Stomach (tissue), 9 donors: Measurements from ENCODE around the gene DMRT3. TPM values are rescaled to one million over a fixed set of nuclear protein-coding genes. Genes with fewer than 3 reads are reported as not detected.

Source experiments
- DNase-seq, 2 donors: peaks; one replicate each; pipeline versions ENCODE4 v3.0.0 to v3.0.0-alpha.2; 2013 to 2019
- H3K27ac ChIP-seq, 5 donors: fragments of 200-600 bp in 4 of 5; sonication (generic) in 4 of 5; one replicate each; pipeline ENCODE4 v1.5.1; 2013 to 2019; ENCODE audit warnings: mild to moderate bottlenecking in 1 of 5, moderate library complexity in 1 of 5
- H3K27me3 ChIP-seq, 3 donors: fragments of 200-600 bp; sonication (generic); one replicate each; pipeline ENCODE4 v1.5.1; 2017 to 2019; ENCODE audit warnings: mixed run types in 1 of 3
- H3K36me3 ChIP-seq, 4 donors: fragments of 200-600 bp; sonication (generic); 1 replicate in 3 of 4; 2 replicates in 1 of 4; pipeline ENCODE4 v1.5.1; 2016 to 2019
- H3K4me1 ChIP-seq, 4 donors: fragments of 200-600 bp; sonication (generic); one replicate each; pipeline ENCODE4 v1.5.1; 2016 to 2019
- H3K4me3 ChIP-seq, 4 donors: fragments of 200-600 bp; sonication (generic) in 3 of 4; one replicate each; pipeline ENCODE4 v1.5.1; 2016 to 2019; ENCODE audit warnings: mild to moderate bottlenecking in 1 of 4
- H3K9me3 ChIP-seq, 4 donors: fragments of 200-600 bp; sonication (generic); one replicate each; pipeline ENCODE4 v1.5.1; 2016 to 2019
- CTCF ChIP-seq, 7 experiments: fragments of 450-650 bp in 4 of 7; fragments of 200-600 bp in 3 of 7; sonication (generic) in 3 of 7; IDR thresholded peaks; one replicate each; pipeline ENCODE4 v1.5.1; 2016 to 2019; ENCODE audit warnings: antibody characterized with exemption in 7 of 7, control low read depth in 2 of 7, mild to moderate bottlenecking in 1 of 7
- EP300 ChIP-seq: sonication (generic); formaldehyde crosslinking; IDR thresholded peaks from one replicate; pipeline ENCODE4 v1.6.1; 2017; ENCODE audit warnings: antibody characterized with exemption
- POLR2A ChIP-seq, 4 donors: fragments of 450-650 bp; IDR thresholded peaks; one replicate each; pipeline ENCODE4 v1.6.1; 2016; ENCODE audit warnings: antibody characterized with exemption in 4 of 4, control low read depth in 2 of 4, mild to moderate bottlenecking in 1 of 4, moderate library complexity in 1 of 4
- POLR2AphosphoS5 ChIP-seq, 3 donors: sonication (generic); formaldehyde crosslinking; IDR thresholded peaks; one replicate each; pipeline ENCODE4 v1.6.1; 2016; ENCODE audit warnings: antibody characterized with exemption in 3 of 3
- WGBS, 5 donors: extraction: QIAGEN DNeasy Blood & Tissue Kit in 3 of 5; methylation state at CpG; one replicate each; pipeline versions ENCODE4 v1.1.5 to v1.1.7; 2013 to 2018; 5-methylcytosine and 5-hydroxymethylcytosine counted together
- intact Hi-C: fragments of 100-400 bp; cut with DNase I; formaldehyde crosslinking; loops from one replicate; pipeline ENCODE4 v1.15.1; 2023; ENCODE audit warnings: low total_unique reads
- polyA plus RNA-seq, 3 donors: library from polyadenylated mRNA; stranded (reverse); fragments of 200-250 nt; gene quantifications; one replicate each; pipeline ENCODE4 v1.2.3, GENCODE V29; 2013
- total RNA-seq, 5 donors: library from RNA; depleted of rRNA; stranded (reverse); fragments of >200 nt; gene quantifications; one replicate each; pipeline versions ENCODE4 v1.1.0 to v1.2.3, GENCODE V29; 2014 to 2016
- donor health status: healthy with polysubstance abuse.
- donor health status: Bipolar disorder and iron deficiency.
- donor health status: healthy.

The DMRT3 gene
- total and polyA plus RNA-seq, 8 donors: 0.35 TPM; not detected in 7

GRCh38 chr9:1024112-1024511 is 47.7 kb downstream of the DMRT3 start:
- Histone ChIP-seq H3K27ac (no peak overlapping the region), H3K4me3 (no peak overlapping the region), H3K36me3 (no peaks in the 10 kb centered on the region), H3K27me3 (peaks cover 0 to 58% (median 0%) of the 10 kb centered on the region in 3 donors), H3K9me3 (peaks cover 0 to 20% (median 16%) of the 10 kb centered on the region in 4 donors), H3K4me1 (no peaks in the 10 kb centered on the region)
- intact Hi-C loops: no loop called here
- WGBS, 5 donors: 80 to 93% (median 84%) methylated on average over 1 of the region's 1 CpG
- no peak for DNase-seq
- no peak for TF ChIP-seq CTCF (IDR thresholded peaks at IDR 0.05)
- no peak for TF ChIP-seq POLR2AphosphoS5 (IDR thresholded peaks at IDR 0.05)
- TF ChIP-seq POLR2A (IDR thresholded peaks at IDR 0.05): no peak
- no peak for TF ChIP-seq EP300

- Histone ChIP-seq H3K27me3 (peaks cover 0 to 64% (median 0%) of the 10 kb centered on the region in 3 donors), H3K9me3 (peaks cover 0 to 20% (median 16%) of the 10 kb centered on the region in 4 donors), H3K27ac (no peak overlapping the region), H3K36me3 (no peaks in the 10 kb centered on the region), H3K4me1 (no peaks in the 10 kb centered on the region), H3K4me3 (no peak overlapping the region)
- intact Hi-C loops: no loop called here
- DNase-seq: no peak
- WGBS, 5 donors: 43 to 56% (median 55%) methylated on average over 8 of the region's 8 CpGs
- no peak for TF ChIP-seq EP300
- no peak for TF ChIP-seq POLR2A (IDR thresholded peaks at IDR 0.05)
- TF ChIP-seq CTCF (IDR thresholded peaks at IDR 0.05): no peak
- no peak for TF ChIP-seq POLR2AphosphoS5 (IDR thresholded peaks at IDR 0.05)
Measured at GRCh38 chr9:1025131-1025530, 48.7 kb downstream of the DMRT3 start.

- Histone ChIP-seq H3K4me1 (no peaks in the 10 kb centered on the region), H3K9me3 (peaks cover 0 to 20% (median 16%) of the 10 kb centered on the region in 4 donors), H3K27me3 (peaks cover 0 to 64% (median 0%) of the 10 kb centered on the region in 3 donors), H3K36me3 (no peaks in the 10 kb centered on the region), H3K4me3 (no peak overlapping the region), H3K27ac (no peak overlapping the region)
- no peak for TF ChIP-seq CTCF (IDR thresholded peaks at IDR 0.05)
- TF ChIP-seq EP300: no peak
- no peak for TF ChIP-seq POLR2A (IDR thresholded peaks at IDR 0.05)
- TF ChIP-seq POLR2AphosphoS5 (IDR thresholded peaks at IDR 0.05): no peak
- intact Hi-C loops: no loop called here
- DNase-seq: no peak
Measured at GRCh38 chr9:1026219-1026618, 49.8 kb downstream of the DMRT3 start.

- DNase-seq: no peak
- H3K9me3 ChIP-seq: peaks cover 0 to under 1% (median under 1%) of the 10 kb centered on the region in 4 donors
- H3K27me3 ChIP-seq: peaks cover 0 to 69% (median 11%) of the 10 kb centered on the region in 3 donors
- no peaks in the 10 kb centered on the region for H3K4me1 ChIP-seq
- intact Hi-C loops: no loop called here
- H3K4me3 ChIP-seq: no peak overlapping the region
- WGBS, 5 donors: 54 to 68% (median 63%) methylated on average over 8 of the region's 8 CpGs
- H3K36me3 ChIP-seq: no peaks in the 10 kb centered on the region
- H3K27ac ChIP-seq: no peak overlapping the region
- TF ChIP-seq CTCF (IDR thresholded peaks at IDR 0.05) (no peak), EP300 (no peak), POLR2A (IDR thresholded peaks at IDR 0.05) (no peak), POLR2AphosphoS5 (IDR thresholded peaks at IDR 0.05) (no peak)
Measured at GRCh38 chr9:1028501-1029190, 52.2 kb downstream of the DMRT3 start.
